ENCODE results near the gene PHC1.

DNA sequence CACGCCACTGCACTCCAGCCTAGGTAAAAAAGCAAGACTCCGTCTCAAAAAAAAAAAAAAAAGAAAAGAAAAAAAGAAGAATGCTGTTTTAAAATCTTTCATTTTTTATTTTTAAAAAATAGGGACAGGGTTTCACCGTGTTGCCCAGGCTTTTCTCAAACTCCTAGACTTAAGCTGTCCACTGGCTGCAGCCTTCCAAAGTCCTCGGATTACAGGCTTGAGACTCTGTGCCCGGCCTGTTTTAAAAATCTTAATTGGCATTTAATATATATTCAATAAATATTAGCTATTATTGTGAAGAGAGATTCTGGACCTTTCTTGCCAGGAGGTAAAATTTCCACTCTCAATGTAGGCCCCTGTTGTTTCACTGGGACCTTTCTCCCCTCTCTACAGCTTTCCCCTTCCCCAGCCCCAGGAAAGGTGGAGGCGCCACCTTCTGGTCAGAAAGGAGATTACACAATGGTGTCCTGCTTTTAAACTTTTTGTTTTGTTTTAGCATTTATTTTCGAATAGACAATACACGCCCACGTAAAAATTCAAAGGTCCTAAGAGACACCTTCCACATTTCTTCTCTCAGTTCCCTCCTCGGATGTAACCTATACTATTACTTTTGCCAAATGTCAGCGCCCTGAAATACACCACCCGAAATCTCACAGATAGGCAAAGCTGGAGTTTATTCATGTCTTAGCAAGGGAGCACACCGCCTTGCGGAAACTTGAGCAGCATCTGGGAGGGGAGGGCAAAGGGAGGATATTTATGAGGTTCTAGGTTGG lies 23.8 kb upstream of the PHC1 start:
- no peak for TF ChIP-seq EP300 (IDR thresholded peaks at IDR 0.05)
- TF ChIP-seq, protein P1, sequence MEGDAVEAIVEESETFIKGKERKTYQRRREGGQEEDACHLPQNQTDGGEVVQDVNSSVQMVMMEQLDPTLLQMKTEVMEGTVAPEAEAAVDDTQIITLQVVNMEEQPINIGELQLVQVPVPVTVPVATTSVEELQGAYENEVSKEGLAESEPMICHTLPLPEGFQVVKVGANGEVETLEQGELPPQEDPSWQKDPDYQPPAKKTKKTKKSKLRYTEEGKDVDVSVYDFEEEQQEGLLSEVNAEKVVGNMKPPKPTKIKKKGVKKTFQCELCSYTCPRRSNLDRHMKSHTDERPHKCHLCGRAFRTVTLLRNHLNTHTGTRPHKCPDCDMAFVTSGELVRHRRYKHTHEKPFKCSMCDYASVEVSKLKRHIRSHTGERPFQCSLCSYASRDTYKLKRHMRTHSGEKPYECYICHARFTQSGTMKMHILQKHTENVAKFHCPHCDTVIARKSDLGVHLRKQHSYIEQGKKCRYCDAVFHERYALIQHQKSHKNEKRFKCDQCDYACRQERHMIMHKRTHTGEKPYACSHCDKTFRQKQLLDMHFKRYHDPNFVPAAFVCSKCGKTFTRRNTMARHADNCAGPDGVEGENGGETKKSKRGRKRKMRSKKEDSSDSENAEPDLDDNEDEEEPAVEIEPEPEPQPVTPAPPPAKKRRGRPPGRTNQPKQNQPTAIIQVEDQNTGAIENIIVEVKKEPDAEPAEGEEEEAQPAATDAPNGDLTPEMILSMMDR (IDR thresholded peaks at IDR 0.05), result peak; percentile 63 to 75
